Erythroblast (primary cell): ENCODE data around the gene TAS2R3.

Source experiments
- GATA1 ChIP-seq: IDR thresholded peaks from 2 replicates; pipeline ENCODE4 v1.6.1; 2011; ENCODE audit warnings: low read depth, mild to moderate bottlenecking, control low read depth, low read length, moderate library complexity
- POLR2A ChIP-seq: IDR thresholded peaks from 2 replicates; pipeline ENCODE4 v1.6.1; 2011; ENCODE audit warnings: mild to moderate bottlenecking, low read length

DNA sequence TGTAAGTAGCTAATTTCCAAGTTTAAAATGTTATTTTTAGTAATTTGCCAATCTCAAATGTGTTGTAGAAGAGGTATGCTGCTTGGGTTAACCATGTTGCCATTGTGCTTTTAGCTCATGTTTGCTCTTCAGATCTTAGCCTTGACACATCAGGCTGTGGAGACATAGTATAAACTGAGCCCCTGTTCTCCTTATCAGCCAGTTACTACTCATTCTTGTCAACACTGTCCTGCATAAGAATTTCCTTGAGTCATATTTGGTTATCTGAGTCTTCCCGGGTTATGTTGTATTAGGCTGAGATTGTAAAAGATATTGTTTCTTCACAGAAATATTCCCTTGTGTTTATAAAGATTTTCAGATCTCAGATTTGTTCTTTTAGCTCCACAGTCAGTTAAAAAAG, 21.7 kb upstream of the TAS2R3 start:
- no peak for TF ChIP-seq POLR2A
- TF ChIP-seq GATA1: no peak
